ENCODE data around the gene C1orf35. TPM values are rescaled to one million over a fixed set of nuclear protein-coding genes. Genes with fewer than 3 reads are reported as not detected.

Gene C1orf35
- total RNA-seq, 1 donor from 2014 or later = 20.2 TPM

DNA sequence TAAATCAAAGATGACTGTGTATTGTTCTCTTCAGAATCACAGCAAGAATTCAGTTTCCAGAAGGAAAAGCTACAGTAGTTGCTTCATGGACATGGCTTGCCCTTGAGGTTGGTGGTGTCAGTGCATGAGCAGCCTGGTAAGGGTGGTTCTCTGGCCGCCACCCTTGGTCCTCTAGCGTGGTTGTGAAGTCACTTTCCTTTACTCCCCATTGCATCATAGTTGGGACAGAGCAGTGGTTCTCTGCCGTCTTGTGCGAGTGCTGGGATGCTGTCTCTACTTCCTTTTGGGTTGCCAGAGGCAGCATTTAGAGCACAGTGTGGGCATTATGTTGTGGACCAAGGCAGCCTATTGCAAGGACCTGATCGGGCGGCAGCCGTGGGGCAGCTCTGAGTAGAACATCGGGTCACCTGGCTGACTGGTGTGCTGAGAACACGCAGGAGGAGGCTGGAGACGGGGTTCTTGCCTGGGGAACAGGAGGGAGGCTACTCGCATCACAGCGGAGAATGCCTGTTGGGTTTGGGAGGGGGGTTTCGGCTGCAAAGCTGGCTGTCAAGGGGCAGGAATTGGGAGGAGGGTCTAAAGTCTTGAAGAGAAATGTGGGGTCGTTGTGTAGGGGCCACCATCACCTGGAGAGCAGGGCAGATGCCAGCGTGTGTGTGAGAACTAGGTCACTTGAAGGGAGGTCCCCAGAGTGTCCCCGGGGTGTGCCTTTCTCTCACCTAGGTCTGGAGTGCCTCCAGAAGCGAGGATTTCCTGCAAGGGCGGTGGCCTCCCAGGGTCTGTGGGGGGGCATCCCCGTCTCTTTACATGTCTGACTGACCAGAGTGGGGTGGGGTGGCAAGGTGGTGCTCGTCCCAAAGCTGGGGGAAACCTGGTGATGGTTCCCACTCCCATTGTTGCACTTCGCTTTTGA lies 14.3 kb downstream of the C1orf35 start:
- no peak for TF ChIP-seq CTCF (IDR thresholded peaks at IDR 0.05; ENCODE audit: unreplicated experiment)
- Mint-ChIP-seq H3K9me3 (no peaks in the 10 kb centered on the region), H3K27me3 (ENCODE audit: low read depth) (no peaks in the 10 kb centered on the region), H3K27ac (peak overlapping the region; percentile 43), H3K4me3 (no peak overlapping the region), H3K36me3 (peaks cover 8% of the 10 kb centered on the region), H3K4me1 (peaks cover 52% of the 10 kb centered on the region)
- DNase-seq (ENCODE audit: low spot score in 2 of 2, unreplicated experiment in 2 of 2) = no peak

GRCh38 chr1:228087771-228088251 lies 15.3 kb downstream of the C1orf35 start:
- peaks cover 55% of the 10 kb centered on the region for H3K4me1 Mint-ChIP-seq
- no peak for DNase-seq (ENCODE audit: low spot score in 2 of 2, unreplicated experiment in 2 of 2)
- peaks cover 7% of the 10 kb centered on the region for H3K36me3 Mint-ChIP-seq
- no peak for TF ChIP-seq CTCF (IDR thresholded peaks at IDR 0.05; ENCODE audit: unreplicated experiment)
- H3K4me3 Mint-ChIP-seq = no peak overlapping the region
- H3K9me3 Mint-ChIP-seq = no peaks in the 10 kb centered on the region
- no peaks in the 10 kb centered on the region for H3K27me3 Mint-ChIP-seq (ENCODE audit: low read depth)
- H3K27ac Mint-ChIP-seq = no peak overlapping the region

- no peaks in the 10 kb centered on the region for H3K9me3 Mint-ChIP-seq
- H3K4me1 Mint-ChIP-seq = peaks cover 59% of the 10 kb centered on the region
- no peaks in the 10 kb centered on the region for H3K27me3 Mint-ChIP-seq (ENCODE audit: low read depth)
- no peak for TF ChIP-seq CTCF (IDR thresholded peaks at IDR 0.05; ENCODE audit: unreplicated experiment)
- no peak for DNase-seq (ENCODE audit: low spot score in 2 of 2, unreplicated experiment in 2 of 2)
- H3K27ac Mint-ChIP-seq = peak overlapping the region; percentile 99
- peak overlapping the region; percentile 97 for H3K4me3 Mint-ChIP-seq
- no peaks in the 10 kb centered on the region for H3K36me3 Mint-ChIP-seq
These were observed 17.7 kb downstream of the C1orf35 start for GRCh38 chr1:228085287-228085951.

- DNase-seq (ENCODE audit: low spot score in 2 of 2, unreplicated experiment in 2 of 2) = no peak
- H3K9me3 Mint-ChIP-seq = no peaks in the 10 kb centered on the region
- H3K27ac Mint-ChIP-seq = peak overlapping the region; percentile 99
- TF ChIP-seq CTCF (IDR thresholded peaks at IDR 0.05; ENCODE audit: unreplicated experiment) = no peak
- H3K27me3 Mint-ChIP-seq (ENCODE audit: low read depth) = no peaks in the 10 kb centered on the region
- peak overlapping the region; percentile 97 for H3K4me3 Mint-ChIP-seq
- H3K36me3 Mint-ChIP-seq = no peaks in the 10 kb centered on the region
- H3K4me1 Mint-ChIP-seq = peaks cover 57% of the 10 kb centered on the region
These were observed 18.3 kb downstream of the C1orf35 start for GRCh38 chr1:228084797-228085196.

- H3K36me3 Mint-ChIP-seq = no peaks in the 10 kb centered on the region
- H3K9me3 Mint-ChIP-seq = no peaks in the 10 kb centered on the region
- no peak for TF ChIP-seq CTCF (IDR thresholded peaks at IDR 0.05; ENCODE audit: unreplicated experiment)
- H3K4me3 Mint-ChIP-seq = peak overlapping the region; percentile 97
- peak overlapping the region; percentile 99 for H3K27ac Mint-ChIP-seq
- no peak for DNase-seq (ENCODE audit: low spot score in 2 of 2, unreplicated experiment in 2 of 2)
- H3K4me1 Mint-ChIP-seq = peaks cover 55% of the 10 kb centered on the region
- H3K27me3 Mint-ChIP-seq (ENCODE audit: low read depth) = no peaks in the 10 kb centered on the region
These were observed 18.8 kb downstream of the C1orf35 start for GRCh38 chr1:228084325-228084724.

Measured in mesothelial cell of epicardium (in vitro differentiated cells).